ENCODE measurements around the gene PCNX1.
"Not testable (repeated sequence)": the region's sequence is repeated elsewhere in the genome, so short reads cannot be mapped to it uniquely, and the experiment has no call there.

PCNX1 gene

DNA sequence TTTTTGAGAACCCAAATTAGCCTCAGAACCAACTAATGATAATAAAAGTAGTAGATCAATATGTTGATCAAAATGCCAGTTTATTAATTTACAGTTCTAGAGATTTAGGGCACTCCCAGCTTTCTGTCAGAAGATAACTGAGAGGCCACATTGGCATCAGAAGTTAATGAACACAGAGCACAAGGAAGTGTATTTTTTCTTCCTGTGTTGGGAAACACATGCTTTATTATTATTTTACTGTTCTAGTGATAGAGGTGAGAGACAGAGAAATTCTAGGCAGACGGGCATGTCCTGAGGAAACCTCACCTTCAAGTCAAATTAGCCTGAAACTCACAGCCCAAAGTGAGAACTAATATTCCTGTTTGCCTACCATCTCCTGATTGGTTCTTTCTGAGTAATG lies 213.7 kb downstream of the PCNX1 start:
- no peak for DNase-seq

GRCh38 chr14:71121711-71122110 lies 214.5 kb downstream of the PCNX1 start:
- Mint-ChIP-seq H3K9me3 (no peaks in the 10 kb centered on the region), H3K36me3 (peaks cover 3 to 16% of the 10 kb centered on the region in 2 donors), H3K4me3 (no peak overlapping the region), H3K4me1 (peaks cover 25 to 46% of the 10 kb centered on the region in 2 donors), H3K27ac (peak overlapping the region; percentile 60), H3K27me3 (no peaks in the 10 kb centered on the region)
- DNase-seq (no peak), ATAC-seq (replicated peaks) (no peak)

More for the DNA sequence above, 213.7 kb downstream of the PCNX1 start:
- no peak overlapping the region for H3K27ac Mint-ChIP-seq
- H3K9me3 Mint-ChIP-seq: no peaks in the 10 kb centered on the region
- H3K4me1 Mint-ChIP-seq: peaks cover 29 to 53% of the 10 kb centered on the region in 2 donors
- no peak for ATAC-seq (replicated peaks)
- H3K4me3 Mint-ChIP-seq: no peak overlapping the region
- H3K36me3 Mint-ChIP-seq: peaks cover 3 to 16% of the 10 kb centered on the region in 2 donors
- H3K27me3 Mint-ChIP-seq: no peaks in the 10 kb centered on the region

DNA sequence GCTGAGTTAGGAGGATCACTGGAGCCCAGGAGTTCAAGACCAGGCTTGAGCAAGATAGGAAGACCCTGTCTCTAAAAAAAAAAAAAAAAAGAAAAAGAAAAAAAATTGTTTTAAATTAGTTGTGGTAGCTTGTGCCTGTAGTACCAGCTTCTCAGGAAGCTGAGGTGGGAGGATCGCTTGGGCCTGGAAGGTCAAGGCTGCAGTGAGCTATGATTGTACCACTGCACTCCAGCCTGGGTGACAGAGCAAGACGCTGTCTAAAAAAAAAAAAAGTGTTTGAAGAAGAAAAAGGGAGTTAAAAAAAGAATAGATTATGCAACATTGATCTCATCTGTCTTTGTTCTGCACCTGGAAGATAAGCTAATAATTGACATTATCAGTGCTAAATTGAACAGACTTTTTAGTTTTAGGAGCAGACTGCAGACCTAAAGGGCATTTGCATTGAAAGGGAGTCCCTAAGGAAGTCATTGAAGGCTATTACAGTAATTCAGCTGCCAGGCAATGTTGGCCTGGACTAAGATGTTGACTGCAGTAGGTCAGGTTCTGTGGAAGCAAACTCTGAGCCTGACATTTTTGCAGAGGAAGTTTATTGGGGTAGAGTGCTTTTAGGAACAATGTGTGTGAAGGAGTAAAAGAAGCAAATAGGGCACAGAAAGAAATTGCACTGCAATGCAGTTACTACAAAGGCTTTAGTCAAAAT lies 215.8 kb downstream of the PCNX1 start:
- Mint-ChIP-seq H3K4me3 (peak overlapping the region in 1 of 2 donors; percentile 3), H3K4me1 (peaks cover 16 to 33% of the 10 kb centered on the region in 2 donors), H3K36me3 (peaks cover 3 to 16% of the 10 kb centered on the region in 2 donors), H3K9me3 (no peaks in the 10 kb centered on the region), H3K27me3 (no peaks in the 10 kb centered on the region), H3K27ac (peak overlapping the region; percentile 20)
- DNase-seq (no peak), ATAC-seq (replicated peaks) (peak; percentile 76 to 77)

- Mint-ChIP-seq H3K4me3 (peak overlapping the region in 1 of 2 donors; percentile 58), H3K36me3 (peaks cover 3 to 12% of the 10 kb centered on the region in 2 donors), H3K4me1 (peaks cover 13 to 26% of the 10 kb centered on the region in 2 donors), H3K9me3 (no peaks in the 10 kb centered on the region), H3K27ac (peak overlapping the region; percentile 20), H3K27me3 (no peaks in the 10 kb centered on the region)
- DNase-seq (no peak), ATAC-seq (replicated peaks) (peak; percentile 66 to 71)
Observed at GRCh38 chr14:71123579-71124135, 216.4 kb downstream of the PCNX1 start.

DNA sequence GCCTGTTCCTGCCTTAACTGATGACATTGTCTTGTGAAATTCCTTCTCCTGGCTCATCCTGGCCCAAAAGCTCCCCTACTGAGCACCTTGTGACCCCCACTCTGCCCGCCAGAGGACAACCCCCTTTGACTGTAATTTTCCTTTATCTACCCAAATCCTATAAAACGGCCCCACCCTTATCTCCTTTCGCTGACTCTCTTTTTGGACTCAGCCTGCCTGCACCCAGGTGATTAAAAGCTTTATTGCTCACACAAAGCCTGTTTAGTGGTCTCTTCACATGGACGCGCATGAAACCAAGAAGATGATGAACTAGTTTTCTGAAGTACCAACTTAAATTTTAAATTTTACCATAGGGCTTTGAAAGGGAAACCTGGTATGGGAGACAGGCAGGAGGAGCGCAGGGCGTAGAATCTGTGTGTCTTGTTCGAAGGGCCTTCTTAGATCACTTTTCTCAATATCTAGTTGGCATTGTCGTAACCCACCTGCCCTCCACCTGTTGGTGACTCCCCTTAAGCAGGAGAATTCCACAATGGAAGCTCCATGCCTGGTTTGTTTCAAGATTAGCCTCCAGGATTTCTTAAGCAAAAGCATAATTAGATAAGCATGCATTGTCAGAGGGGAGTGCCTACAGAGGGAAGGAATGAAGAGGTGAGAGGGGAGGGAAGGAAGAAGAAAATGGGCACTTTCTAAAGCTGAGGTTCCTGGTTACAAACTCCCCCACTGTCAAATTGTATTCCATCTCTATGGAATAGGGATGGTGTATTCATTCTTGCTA lies 222.6 kb downstream of the PCNX1 start:
- not testable (repeated sequence) for DNase-seq; H3K27ac Mint-ChIP-seq; ATAC-seq (replicated peaks); H3K4me3 Mint-ChIP-seq; H3K9me3 Mint-ChIP-seq; H3K27me3 Mint-ChIP-seq; H3K36me3 Mint-ChIP-seq
- H3K4me1 Mint-ChIP-seq: peaks cover 4 to 11% of the 10 kb centered on the region in 2 donors

- no peaks in the 10 kb centered on the region for H3K36me3 Mint-ChIP-seq
- H3K27ac Mint-ChIP-seq: no peak overlapping the region
- peaks cover 0 to 5% of the 10 kb centered on the region in 2 donors for H3K27me3 Mint-ChIP-seq
- peaks cover 4 to 11% of the 10 kb centered on the region in 2 donors for H3K4me1 Mint-ChIP-seq
- no peak for DNase-seq
- no peaks in the 10 kb centered on the region for H3K9me3 Mint-ChIP-seq
- H3K4me3 Mint-ChIP-seq: no peak overlapping the region
- peak; percentile 82 to 83 for ATAC-seq (replicated peaks)
Observed at GRCh38 chr14:71130491-71131179, 223.4 kb downstream of the PCNX1 start.

DNA sequence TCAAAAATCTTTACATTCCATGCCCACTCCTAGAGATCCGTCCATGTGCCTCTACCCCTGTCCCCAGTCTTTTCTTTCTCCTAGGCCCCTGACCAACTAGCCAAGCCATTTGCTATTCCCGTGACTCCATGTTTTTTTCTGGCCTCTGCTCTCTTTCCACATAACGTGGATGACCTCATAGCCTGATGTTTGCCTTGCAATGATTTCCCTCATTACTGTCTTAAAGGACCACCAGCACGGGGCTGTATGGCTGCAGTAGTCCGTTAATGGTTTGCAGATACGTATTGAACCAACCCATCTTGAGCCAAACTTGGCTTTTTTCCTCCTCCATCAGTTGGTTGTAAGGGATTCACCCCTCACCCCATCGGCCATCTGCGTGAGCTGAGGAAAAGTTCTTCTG lies 226.0 kb downstream of the PCNX1 start:
- peaks cover 5 to 6% of the 10 kb centered on the region in 2 donors for H3K27me3 Mint-ChIP-seq
- DNase-seq (no peak), ATAC-seq (replicated peaks) (no peak)
- H3K36me3 Mint-ChIP-seq: peaks cover 0 to 3% of the 10 kb centered on the region in 2 donors
- peaks cover 4 to 11% of the 10 kb centered on the region in 2 donors for H3K4me1 Mint-ChIP-seq
- no peak overlapping the region for H3K4me3 Mint-ChIP-seq
- no peak overlapping the region for H3K27ac Mint-ChIP-seq
- H3K9me3 Mint-ChIP-seq: no peaks in the 10 kb centered on the region

DNA sequence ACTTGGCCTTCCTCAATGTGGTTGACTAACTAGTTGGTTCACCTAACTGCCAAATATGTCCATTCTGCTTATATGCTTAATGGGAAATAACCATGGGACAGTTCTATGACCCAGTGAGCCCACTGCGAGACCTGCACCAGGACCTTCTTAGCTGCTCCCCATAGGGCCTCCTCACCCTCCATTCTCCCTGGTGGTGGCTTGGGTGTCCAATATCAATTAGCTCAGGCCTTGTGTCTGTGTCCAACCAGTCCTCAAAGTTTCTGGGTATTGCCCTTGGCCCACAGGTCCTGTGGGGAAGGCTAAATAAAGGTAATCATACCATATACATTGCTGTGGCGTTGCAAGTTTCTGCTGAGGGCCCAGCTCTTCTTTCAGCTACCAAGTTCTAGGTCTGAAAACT lies 228.2 kb downstream of the PCNX1 start:
- H3K4me1 Mint-ChIP-seq: peaks cover 7 to 20% of the 10 kb centered on the region in 2 donors
- peaks cover 5 to 13% of the 10 kb centered on the region in 2 donors for H3K27me3 Mint-ChIP-seq
- peaks cover 0 to 3% of the 10 kb centered on the region in 2 donors for H3K36me3 Mint-ChIP-seq
- no peak overlapping the region for H3K27ac Mint-ChIP-seq
- DNase-seq (no peak), ATAC-seq (replicated peaks) (no peak)
- H3K9me3 Mint-ChIP-seq: no peaks in the 10 kb centered on the region
- H3K4me3 Mint-ChIP-seq: no peak overlapping the region

GRCh38 chr14:71135911-71136310 lies 228.7 kb downstream of the PCNX1 start:
- H3K4me1 Mint-ChIP-seq: peaks cover 5 to 16% of the 10 kb centered on the region in 2 donors
- DNase-seq (no peak), ATAC-seq (replicated peaks) (no peak)
- H3K4me3 Mint-ChIP-seq: no peak overlapping the region
- peak overlapping the region; percentile 32 for H3K27ac Mint-ChIP-seq
- no peaks in the 10 kb centered on the region for H3K9me3 Mint-ChIP-seq
- peaks cover 0 to 3% of the 10 kb centered on the region in 2 donors for H3K36me3 Mint-ChIP-seq
- H3K27me3 Mint-ChIP-seq: peaks cover 5 to 13% of the 10 kb centered on the region in 2 donors

DNA sequence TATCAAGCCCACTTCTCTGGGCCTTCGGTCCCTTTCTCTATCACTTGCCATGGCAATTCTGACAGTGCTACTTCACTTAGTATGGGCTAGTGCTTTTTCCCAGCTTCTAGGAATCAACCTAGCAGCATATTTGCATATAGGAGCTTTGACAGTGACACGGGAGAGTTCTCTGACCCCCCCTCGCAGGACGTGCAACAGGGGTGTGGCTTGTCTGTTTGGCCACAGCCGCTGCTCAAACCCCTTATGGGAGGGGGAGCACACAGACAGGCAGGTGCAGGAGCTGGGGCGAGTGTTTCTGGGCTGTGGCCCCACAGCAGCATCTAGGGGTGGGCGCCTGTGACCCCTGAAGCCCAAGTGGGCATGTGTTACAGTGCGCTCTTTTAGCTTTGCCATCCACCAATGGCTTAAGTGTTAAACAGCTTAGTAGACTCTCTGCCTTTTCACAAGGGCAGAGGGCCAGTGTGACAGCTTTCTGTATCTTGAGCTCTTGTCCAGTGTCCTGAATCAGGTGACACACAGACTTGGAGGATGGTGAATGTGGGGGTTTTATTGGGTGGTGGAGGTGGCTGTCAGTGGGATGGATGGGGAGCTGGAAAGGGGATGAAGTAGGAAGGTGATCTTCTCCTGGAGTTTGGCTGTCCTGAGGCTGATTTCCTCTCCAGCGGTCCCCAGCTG lies 229.3 kb downstream of the PCNX1 start:
- DNase-seq (no peak), ATAC-seq (replicated peaks) (no peak)
- H3K9me3 Mint-ChIP-seq: no peaks in the 10 kb centered on the region
- peaks cover 0 to 3% of the 10 kb centered on the region in 2 donors for H3K36me3 Mint-ChIP-seq
- peaks cover 8 to 19% of the 10 kb centered on the region in 2 donors for H3K4me1 Mint-ChIP-seq
- no peak overlapping the region for H3K4me3 Mint-ChIP-seq
- peaks cover 5 to 13% of the 10 kb centered on the region in 2 donors for H3K27me3 Mint-ChIP-seq
- peak overlapping the region; percentile 32 for H3K27ac Mint-ChIP-seq

DNA sequence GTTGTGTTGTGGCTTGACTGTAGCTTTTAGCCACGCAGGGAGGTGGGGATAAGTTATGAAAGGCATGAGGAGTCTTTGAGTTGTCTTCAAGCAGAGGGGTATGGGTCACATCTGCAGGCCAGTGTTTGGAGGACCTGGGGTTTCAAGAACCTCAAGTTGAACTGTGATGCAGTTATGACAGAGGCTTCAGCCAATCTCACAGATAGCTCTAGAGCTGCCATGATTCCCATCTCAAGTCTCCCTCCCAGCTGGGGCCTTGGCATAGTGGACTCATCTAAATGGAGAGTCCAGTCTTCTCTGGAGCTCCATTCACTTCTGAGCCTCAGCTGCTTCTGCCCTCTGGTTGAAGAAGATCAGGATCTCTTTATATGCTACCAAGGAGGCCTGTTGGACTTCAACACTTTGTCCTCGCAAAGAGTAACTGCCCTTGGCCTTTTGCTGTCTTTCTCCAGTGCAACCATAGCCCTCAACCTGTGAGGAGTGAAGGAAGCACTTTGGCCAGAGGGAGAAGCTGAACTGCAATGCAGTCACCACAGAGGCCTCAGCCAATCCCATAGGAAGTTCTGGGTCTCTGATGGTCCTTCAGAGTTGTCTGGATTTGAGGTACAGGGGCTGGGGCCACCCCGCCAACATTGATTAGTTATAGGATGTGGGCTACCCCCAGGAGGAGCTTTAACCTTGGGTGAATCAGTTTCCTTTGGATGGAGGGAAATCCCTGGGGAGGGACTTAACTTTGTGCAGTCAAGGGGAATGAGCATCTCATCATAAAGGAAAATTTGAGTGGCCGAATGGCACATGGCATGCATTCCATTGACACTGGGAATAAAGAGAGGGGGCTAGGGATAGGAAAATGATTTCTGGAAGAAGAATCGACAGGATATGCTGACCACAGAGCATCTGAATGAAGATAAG lies 230.5 kb downstream of the PCNX1 start:
- Mint-ChIP-seq H3K27ac (peak overlapping the region; percentile 21), H3K4me3 (no peak overlapping the region), H3K36me3 (peaks cover 0 to 3% of the 10 kb centered on the region in 2 donors), H3K27me3 (peaks cover 5 to 13% of the 10 kb centered on the region in 2 donors), H3K9me3 (no peaks in the 10 kb centered on the region), H3K4me1 (peaks cover 18 to 32% of the 10 kb centered on the region in 2 donors)
- DNase-seq (no peak), ATAC-seq (replicated peaks) (no peak)

DNA sequence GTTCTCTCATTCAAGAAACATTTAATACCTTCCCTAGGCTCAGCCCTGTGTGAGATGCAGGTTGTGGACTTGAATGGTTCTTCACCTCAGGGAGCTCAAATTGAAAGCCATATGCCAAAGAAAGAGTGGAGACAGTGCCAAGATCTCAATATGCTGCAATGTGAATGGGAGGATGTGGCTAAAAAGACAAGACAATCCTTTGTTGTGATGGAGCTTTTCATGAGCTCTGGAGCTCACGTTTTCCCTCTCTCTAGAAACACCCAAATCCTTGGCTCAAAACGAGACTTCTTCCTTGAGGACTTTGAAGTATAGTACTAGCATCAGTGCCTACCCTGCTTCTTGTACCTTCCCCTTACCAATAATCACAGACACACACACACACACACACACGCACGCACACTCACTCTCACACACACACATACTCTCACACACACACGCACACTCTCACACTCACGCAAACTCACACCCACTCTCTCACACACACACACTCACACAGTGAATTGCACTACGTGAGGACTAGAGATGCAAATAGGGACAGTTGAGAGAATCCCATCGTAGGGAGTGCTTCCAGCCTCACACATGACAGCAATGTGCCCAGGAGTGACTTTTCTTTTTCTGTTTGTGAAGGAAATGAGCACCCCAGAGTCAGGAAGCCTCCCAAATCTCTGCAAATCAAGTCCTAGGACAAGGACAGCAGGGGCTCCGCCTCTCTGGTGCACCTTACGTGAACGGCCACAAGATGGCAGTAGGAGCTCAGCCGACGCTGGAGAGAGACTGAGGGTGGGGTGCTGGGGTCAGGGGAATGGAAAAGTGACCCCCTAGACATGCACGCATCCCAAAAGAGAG lies 231.4 kb downstream of the PCNX1 start:
- H3K27me3 Mint-ChIP-seq: peaks cover 0 to 13% of the 10 kb centered on the region in 2 donors
- H3K36me3 Mint-ChIP-seq: peaks cover 0 to 3% of the 10 kb centered on the region in 2 donors
- DNase-seq (peak; percentile 34), ATAC-seq (replicated peaks) (peak; percentile 66)
- H3K27ac Mint-ChIP-seq: no peak overlapping the region
- peaks cover 24 to 41% of the 10 kb centered on the region in 2 donors for H3K4me1 Mint-ChIP-seq
- H3K9me3 Mint-ChIP-seq: no peaks in the 10 kb centered on the region
- no peak overlapping the region for H3K4me3 Mint-ChIP-seq

All from stimulated activated naive B cell treated with anti-CD40 and anti-IgM and Interleukin-4, amounts not matched to agents 10 μg/mL and 1 μg/mL and 100 μg/mL, for 72 hours (primary cell).